H1 (cell line): ENCODE data around the gene RANBP17. TPM values are rescaled to one million over a fixed set of nuclear protein-coding genes. Genes with fewer than 3 reads are reported as not detected.

ENCODE experiments used
- polyA plus RNA-seq, 7 experiments: library from polyadenylated mRNA; depleted of rRNA in 3 of 7; stranded (reverse) in 5 of 7; unstranded in 2 of 7; fragments of >200 nt in 5 of 7; fragments of 200-250 nt in 2 of 7; gene quantifications; 1 replicate in 5 of 7; 2 replicates in 1 of 7; 4 replicates in 1 of 7; pipeline versions ENCODE4 v1.2.1 to v1.2.3, GENCODE V29; 2011 to 2013; ENCODE audit warnings: missing spikeins in 2 of 7, mixed read lengths in 2 of 7
- total RNA-seq: library from RNA; stranded (reverse); fragmentation: NEBNext Ultra II Directional; extraction: Animal tissue kit (Norgen Biotek cat#: 25700); gene quantifications from 2 replicates; pipeline ENCODE4 v1.2.1, GENCODE V29; 2021
- TF ChIP-seq, protein P1 (sequence below): fragments of 300-600 bp; sonication (generic); IDR thresholded peaks from 2 replicates; pipeline ENCODE4 v1.7.1; 2012; ENCODE audit warnings: low read length, moderate library complexity, mild to moderate bottlenecking, inconsistent platforms; ENCODE audit not compliant: insufficient replicate concordance

The RANBP17 gene
- total and polyA plus RNA-seq, 2 of the 8 experiments (the other 6 are each of a cell fraction or from before 2014, with no cell fraction given), result 8.6 to 21.3 TPM

DNA sequence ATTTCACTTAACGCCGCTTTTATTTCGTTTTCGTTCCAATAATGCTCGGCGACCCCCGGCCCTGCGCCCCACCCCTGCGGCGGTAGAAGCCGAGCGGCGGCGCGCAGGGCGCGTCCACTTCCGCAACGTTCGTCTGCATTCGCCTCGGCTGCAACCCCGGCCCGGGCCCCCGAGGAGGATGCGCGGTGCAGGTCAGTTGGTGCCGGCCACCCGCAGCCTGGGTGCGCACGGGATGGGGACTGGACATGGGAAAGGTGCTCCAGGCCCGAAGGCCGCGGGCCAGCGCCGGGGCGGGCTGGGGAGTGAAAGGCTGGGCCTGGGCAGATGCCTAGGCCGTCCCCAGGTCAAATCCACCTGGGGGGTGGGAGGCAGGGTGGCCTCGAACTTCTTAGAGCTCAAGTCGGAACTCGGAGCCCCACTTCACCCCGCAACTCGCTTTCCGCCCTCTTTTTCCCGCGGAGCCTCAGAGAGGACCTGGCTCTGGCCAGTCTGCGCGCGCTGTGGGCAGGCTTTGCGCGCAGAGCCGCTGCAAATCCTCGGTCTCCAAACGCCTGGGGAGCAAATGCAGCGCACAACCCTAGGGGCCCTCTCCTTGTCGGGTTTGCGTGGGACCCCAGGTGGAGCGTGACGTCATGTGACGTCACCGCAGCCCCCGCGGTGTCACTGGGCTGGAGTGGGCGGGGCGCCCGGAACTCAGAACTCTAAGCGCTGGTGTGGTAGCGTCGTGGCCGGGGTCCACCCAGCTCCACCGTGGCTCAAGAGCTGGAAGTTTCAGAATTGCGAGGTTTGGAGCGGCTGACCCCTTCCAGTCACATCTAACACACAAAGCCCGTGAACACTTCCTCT lies 450.5 kb downstream of the RANBP17 start (continued):
- TF ChIP-seq, protein P1, sequence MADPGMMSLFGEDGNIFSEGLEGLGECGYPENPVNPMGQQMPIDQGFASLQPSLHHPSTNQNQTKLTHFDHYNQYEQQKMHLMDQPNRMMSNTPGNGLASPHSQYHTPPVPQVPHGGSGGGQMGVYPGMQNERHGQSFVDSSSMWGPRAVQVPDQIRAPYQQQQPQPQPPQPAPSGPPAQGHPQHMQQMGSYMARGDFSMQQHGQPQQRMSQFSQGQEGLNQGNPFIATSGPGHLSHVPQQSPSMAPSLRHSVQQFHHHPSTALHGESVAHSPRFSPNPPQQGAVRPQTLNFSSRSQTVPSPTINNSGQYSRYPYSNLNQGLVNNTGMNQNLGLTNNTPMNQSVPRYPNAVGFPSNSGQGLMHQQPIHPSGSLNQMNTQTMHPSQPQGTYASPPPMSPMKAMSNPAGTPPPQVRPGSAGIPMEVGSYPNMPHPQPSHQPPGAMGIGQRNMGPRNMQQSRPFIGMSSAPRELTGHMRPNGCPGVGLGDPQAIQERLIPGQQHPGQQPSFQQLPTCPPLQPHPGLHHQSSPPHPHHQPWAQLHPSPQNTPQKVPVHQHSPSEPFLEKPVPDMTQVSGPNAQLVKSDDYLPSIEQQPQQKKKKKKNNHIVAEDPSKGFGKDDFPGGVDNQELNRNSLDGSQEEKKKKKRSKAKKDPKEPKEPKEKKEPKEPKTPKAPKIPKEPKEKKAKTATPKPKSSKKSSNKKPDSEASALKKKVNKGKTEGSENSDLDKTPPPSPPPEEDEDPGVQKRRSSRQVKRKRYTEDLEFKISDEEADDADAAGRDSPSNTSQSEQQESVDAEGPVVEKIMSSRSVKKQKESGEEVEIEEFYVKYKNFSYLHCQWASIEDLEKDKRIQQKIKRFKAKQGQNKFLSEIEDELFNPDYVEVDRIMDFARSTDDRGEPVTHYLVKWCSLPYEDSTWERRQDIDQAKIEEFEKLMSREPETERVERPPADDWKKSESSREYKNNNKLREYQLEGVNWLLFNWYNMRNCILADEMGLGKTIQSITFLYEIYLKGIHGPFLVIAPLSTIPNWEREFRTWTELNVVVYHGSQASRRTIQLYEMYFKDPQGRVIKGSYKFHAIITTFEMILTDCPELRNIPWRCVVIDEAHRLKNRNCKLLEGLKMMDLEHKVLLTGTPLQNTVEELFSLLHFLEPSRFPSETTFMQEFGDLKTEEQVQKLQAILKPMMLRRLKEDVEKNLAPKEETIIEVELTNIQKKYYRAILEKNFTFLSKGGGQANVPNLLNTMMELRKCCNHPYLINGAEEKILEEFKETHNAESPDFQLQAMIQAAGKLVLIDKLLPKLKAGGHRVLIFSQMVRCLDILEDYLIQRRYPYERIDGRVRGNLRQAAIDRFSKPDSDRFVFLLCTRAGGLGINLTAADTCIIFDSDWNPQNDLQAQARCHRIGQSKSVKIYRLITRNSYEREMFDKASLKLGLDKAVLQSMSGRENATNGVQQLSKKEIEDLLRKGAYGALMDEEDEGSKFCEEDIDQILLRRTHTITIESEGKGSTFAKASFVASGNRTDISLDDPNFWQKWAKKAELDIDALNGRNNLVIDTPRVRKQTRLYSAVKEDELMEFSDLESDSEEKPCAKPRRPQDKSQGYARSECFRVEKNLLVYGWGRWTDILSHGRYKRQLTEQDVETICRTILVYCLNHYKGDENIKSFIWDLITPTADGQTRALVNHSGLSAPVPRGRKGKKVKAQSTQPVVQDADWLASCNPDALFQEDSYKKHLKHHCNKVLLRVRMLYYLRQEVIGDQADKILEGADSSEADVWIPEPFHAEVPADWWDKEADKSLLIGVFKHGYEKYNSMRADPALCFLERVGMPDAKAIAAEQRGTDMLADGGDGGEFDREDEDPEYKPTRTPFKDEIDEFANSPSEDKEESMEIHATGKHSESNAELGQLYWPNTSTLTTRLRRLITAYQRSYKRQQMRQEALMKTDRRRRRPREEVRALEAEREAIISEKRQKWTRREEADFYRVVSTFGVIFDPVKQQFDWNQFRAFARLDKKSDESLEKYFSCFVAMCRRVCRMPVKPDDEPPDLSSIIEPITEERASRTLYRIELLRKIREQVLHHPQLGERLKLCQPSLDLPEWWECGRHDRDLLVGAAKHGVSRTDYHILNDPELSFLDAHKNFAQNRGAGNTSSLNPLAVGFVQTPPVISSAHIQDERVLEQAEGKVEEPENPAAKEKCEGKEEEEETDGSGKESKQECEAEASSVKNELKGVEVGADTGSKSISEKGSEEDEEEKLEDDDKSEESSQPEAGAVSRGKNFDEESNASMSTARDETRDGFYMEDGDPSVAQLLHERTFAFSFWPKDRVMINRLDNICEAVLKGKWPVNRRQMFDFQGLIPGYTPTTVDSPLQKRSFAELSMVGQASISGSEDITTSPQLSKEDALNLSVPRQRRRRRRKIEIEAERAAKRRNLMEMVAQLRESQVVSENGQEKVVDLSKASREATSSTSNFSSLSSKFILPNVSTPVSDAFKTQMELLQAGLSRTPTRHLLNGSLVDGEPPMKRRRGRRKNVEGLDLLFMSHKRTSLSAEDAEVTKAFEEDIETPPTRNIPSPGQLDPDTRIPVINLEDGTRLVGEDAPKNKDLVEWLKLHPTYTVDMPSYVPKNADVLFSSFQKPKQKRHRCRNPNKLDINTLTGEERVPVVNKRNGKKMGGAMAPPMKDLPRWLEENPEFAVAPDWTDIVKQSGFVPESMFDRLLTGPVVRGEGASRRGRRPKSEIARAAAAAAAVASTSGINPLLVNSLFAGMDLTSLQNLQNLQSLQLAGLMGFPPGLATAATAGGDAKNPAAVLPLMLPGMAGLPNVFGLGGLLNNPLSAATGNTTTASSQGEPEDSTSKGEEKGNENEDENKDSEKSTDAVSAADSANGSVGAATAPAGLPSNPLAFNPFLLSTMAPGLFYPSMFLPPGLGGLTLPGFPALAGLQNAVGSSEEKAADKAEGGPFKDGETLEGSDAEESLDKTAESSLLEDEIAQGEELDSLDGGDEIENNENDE, result no peak
- TF ChIP-seq, all 59 proteins: peak for 6
